Activated CD4-positive, alpha-beta memory T cell treated with anti-CD3 and anti-CD28 coated beads, Interleukin-2, amount 10 ng/mL, durations not matched to agents 7 days and 5 days (primary cell): ENCODE results near the gene RANGAP1. TPM values are rescaled to one million over a fixed set of nuclear protein-coding genes. Genes with fewer than 3 reads are reported as not detected.
"Not testable (repeated sequence)": the region's sequence is repeated elsewhere in the genome, so short reads cannot be mapped to it uniquely, and the experiment has no call there.

ENCODE experiments used
- CTCF ChIA-PET: fragments of 350-600 bp; sonication (Branson Sonifier 250); formaldehyde crosslinking; loops from one replicate; lab custom pipeline; 2021; ENCODE audit warnings: antibody characterized with exemption, inconsistent platforms; lab: Charles Lee
- POLR2A ChIA-PET: fragments of 350-600 bp; sonication (Branson Sonifier 250); formaldehyde crosslinking; loops from one replicate; lab custom pipeline; 2021; ENCODE audit warnings: antibody characterized with exemption; lab: Charles Lee
- DNase-seq: peaks from one replicate; pipeline ENCODE4 v3.0.0-alpha.2; 2020
- H3K27ac Mint-ChIP-seq: one replicate; pipeline ENCODE4 v1.8.0; 2021; ENCODE audit warnings: mild to moderate bottlenecking, mixed read lengths
- H3K27me3 Mint-ChIP-seq: one replicate; pipeline ENCODE4 v1.8.0; 2021; ENCODE audit warnings: mixed read lengths
- H3K36me3 Mint-ChIP-seq: one replicate; pipeline ENCODE4 v1.8.0; 2021; ENCODE audit warnings: low read depth, mixed read lengths
- H3K4me1 Mint-ChIP-seq: one replicate; pipeline ENCODE4 v1.8.0; 2021; ENCODE audit warnings: mixed read lengths
- H3K4me3 Mint-ChIP-seq: one replicate; pipeline ENCODE4 v1.8.0; 2021; ENCODE audit warnings: mild to moderate bottlenecking, mixed read lengths
- H3K9me3 Mint-ChIP-seq: one replicate; pipeline ENCODE4 v1.8.0; 2021; ENCODE audit warnings: mixed read lengths
- total RNA-seq, 2 experiments: library from RNA; stranded (reverse); gene quantifications; one replicate each; pipeline ENCODE4 v1.2.3, GENCODE V29; 2021

Gene RANGAP1
- total RNA-seq, 2 experiments from 2014 or later, result 98.7 to 99.7 TPM

DNA sequence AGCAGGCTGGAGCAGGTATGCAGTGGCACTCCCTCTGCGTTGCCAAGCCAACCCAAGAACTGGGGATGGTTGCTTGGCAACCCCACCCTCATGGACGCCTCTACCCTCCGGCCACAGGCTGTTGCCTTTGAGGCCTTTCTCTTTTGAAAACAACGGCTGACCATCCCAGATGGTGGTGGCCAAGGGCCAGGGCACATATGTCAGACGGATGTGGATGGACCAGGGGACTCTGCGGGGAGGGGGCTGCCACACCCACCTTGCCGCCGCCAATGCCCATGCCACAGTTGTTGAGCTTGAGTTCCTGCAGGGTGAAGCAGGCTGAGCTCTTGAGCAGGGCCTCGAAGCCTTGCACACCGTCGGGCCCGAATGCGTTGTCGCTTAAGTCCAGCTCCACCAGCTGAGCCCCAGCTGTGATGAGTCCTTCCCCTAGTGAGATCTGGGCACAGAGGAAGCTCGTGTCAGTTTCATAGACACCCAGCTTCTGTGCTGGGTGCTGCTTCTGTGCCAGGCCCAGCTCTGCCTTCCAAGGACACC is 21.5 kb downstream of the RANGAP1 start:
- CTCF ChIA-PET, result interaction anchor here (1.2 kb wide), 1 partner anchor 26 kb away, joined by 3 read pairs; no protein-coding TSS in a partner anchor
- Mint-ChIP-seq H3K9me3 (no peaks in the 10 kb centered on the region), H3K27ac (no peak overlapping the region), H3K27me3 (no peaks in the 10 kb centered on the region), H3K4me1 (peaks cover 1% of the 10 kb centered on the region), H3K36me3 (peaks cover 76% of the 10 kb centered on the region), H3K4me3 (no peak overlapping the region)
- DNase-seq, result no peak
- POLR2A ChIA-PET, result interaction anchor here (1.0 to 2.4 kb wide), 3 partner anchors 11 to 39 kb away, joined by 3 to 11 read pairs (median 7); partner anchors contain the start of gene RANGAP1

DNA sequence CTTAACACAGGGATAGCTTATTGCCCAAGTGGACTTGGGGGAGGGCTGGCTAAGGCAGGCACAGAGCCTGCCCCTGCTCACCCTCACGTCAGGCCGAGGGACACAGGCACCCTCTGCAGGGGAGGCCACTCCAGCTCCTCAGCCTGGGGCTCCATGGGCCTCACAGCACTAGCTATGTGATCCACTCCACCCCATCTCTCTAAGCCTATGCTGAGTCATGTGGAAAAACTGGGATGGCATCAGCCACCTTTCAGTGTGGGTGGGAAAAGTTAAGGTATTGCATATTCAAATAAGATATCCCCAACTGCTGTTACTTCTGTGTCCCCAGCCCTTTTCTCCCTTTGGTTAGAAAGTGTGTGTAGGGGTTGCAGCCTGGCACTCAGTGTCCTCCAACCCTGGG is 22.3 kb downstream of the RANGAP1 start:
- CTCF ChIA-PET, result interaction anchor here (0.5 kb wide), 1 partner anchor 52 kb away, joined by 3 read pairs; no protein-coding TSS in a partner anchor
- POLR2A ChIA-PET, result interaction anchor here (0.5 to 2.4 kb wide), 3 partner anchors 12 to 22 kb away, joined by 3 to 11 read pairs (median 3); partner anchors contain the start of gene RANGAP1
- Mint-ChIP-seq H3K4me1 (peaks cover 1% of the 10 kb centered on the region), H3K36me3 (peaks cover 77% of the 10 kb centered on the region), H3K9me3 (no peaks in the 10 kb centered on the region), H3K27me3 (no peaks in the 10 kb centered on the region), H3K27ac (no peak overlapping the region), H3K4me3 (no peak overlapping the region)
- DNase-seq, result no peak

DNA sequence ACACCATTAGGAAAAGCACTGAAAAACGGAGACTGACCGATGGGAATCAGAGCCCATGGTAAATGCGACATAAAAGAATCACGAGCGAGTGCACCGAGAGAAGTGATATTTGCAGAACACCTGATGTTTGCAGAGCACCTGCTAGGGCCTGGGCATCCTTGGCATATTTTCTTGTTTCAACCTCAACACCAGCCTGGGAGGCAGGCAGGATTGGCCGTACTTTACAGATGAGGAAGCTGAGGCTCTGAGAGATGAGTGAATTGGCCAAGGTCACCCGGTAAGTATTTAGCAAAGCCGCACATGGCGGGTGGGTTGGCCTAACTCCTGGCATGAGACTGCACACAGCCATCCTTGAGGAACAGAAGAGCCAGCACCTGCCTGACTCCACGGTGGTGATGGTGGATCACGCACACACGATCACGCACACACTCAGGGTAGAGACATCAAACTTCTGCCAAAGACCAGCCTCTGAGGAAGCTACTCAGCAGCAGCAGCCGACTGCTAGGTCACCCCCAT is 23.7 kb downstream of the RANGAP1 start:
- CTCF ChIA-PET, result no interaction called here
- DNase-seq, result no peak
- H3K27ac Mint-ChIP-seq, result no peak overlapping the region
- peaks cover 1% of the 10 kb centered on the region for H3K4me1 Mint-ChIP-seq
- peaks cover 80% of the 10 kb centered on the region for H3K36me3 Mint-ChIP-seq
- H3K27me3 Mint-ChIP-seq, result no peaks in the 10 kb centered on the region
- no peak overlapping the region for H3K4me3 Mint-ChIP-seq
- no peaks in the 10 kb centered on the region for H3K9me3 Mint-ChIP-seq
- POLR2A ChIA-PET, result interaction anchor here (2.4 kb wide), 1 partner anchor 13 kb away, joined by 11 read pairs; no protein-coding TSS in a partner anchor

DNA sequence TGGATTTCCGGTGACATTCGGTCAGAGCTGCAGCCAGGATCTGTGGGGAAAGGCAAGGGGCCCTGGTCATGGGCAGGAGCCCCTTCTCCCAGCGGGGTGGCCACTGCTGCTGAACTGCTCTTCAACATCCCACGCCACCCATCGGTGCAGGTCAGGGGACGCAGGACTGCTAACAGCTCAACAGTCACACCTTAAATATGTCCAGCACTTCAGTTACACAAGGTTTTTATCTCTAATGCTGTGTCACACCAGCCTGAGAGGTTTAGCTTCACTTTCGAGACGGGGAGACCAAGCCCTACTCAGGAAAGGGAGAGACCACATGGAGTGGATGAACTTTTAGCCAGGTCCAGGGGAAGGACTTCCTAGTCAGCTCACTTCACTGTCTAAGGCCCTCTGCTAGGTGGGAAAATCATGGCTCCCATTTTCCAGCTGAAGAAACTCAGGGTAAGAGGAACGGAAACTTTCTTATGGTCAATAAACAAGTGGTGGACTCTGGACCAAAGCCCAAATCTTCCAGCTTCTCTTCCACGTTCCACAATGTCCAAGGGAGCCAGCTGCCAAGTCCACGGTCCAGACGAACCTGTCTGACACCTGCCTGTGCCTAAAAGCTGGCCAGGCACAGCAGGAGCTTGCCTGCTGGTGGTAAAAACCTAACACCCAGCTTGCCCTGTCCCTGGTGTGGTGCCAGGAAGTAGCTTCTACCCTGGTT is 24.3 kb downstream of the RANGAP1 start:
- peaks cover 1% of the 10 kb centered on the region for H3K4me1 Mint-ChIP-seq
- CTCF ChIA-PET, result no interaction called here
- H3K36me3 Mint-ChIP-seq, result peaks cover 82% of the 10 kb centered on the region
- DNase-seq, result no peak
- POLR2A ChIA-PET, result no interaction called here
- H3K27ac Mint-ChIP-seq, result no peak overlapping the region
- no peaks in the 10 kb centered on the region for H3K9me3 Mint-ChIP-seq
- no peaks in the 10 kb centered on the region for H3K27me3 Mint-ChIP-seq
- no peak overlapping the region for H3K4me3 Mint-ChIP-seq

DNA sequence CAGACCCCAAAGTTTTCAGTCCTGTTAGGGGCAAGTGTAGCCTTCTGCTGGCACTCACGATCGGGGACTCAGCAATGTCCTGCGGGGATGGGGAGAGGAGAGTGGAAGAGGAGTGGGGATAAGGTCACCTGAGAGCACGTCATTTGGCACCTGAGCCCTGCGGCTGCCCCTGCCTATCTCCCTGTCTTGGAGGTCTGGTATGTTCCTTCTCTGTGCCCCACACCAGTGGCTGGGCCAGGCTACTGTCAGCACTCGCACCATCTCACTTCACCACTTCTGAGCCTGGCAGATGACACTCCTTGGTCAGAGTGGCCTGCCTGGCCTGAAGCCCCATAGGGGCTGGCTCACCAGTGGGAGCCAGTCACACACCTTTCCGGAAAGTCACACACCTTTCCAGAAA is 25.1 kb downstream of the RANGAP1 start:
- Mint-ChIP-seq H3K36me3 (peaks cover 80% of the 10 kb centered on the region), H3K4me3 (no peak overlapping the region), H3K4me1 (no peaks in the 10 kb centered on the region), H3K27me3 (no peaks in the 10 kb centered on the region), H3K27ac (no peak overlapping the region), H3K9me3 (no peaks in the 10 kb centered on the region)
- POLR2A ChIA-PET, result no interaction called here
- DNase-seq, result no peak
- CTCF ChIA-PET, result no interaction called here

DNA sequence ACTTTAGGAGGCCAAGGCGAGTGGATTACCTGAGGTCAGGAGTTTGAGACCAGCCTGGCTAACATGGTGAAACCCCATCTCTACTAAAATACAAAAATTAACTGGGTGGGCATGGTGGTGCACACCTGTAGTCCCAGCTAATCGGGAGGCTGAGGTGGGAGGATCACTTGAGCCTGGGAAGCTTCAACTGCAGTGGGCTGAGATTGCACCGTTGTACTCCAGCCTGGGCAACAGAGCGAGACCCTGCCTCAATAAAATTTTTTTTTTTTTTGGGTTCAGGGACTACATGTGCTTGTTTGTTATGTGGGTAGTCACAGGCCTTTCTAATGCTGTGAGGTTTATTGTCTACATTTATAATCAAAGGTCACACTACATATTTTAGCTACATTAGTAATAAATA is 26.2 kb downstream of the RANGAP1 start:
- H3K4me3 Mint-ChIP-seq, CTCF ChIA-PET, H3K9me3 Mint-ChIP-seq, POLR2A ChIA-PET, H3K4me1 Mint-ChIP-seq, H3K27me3 Mint-ChIP-seq, DNase-seq, H3K27ac Mint-ChIP-seq: not testable (repeated sequence)
- H3K36me3 Mint-ChIP-seq, result peaks cover 85% of the 10 kb centered on the region

DNA sequence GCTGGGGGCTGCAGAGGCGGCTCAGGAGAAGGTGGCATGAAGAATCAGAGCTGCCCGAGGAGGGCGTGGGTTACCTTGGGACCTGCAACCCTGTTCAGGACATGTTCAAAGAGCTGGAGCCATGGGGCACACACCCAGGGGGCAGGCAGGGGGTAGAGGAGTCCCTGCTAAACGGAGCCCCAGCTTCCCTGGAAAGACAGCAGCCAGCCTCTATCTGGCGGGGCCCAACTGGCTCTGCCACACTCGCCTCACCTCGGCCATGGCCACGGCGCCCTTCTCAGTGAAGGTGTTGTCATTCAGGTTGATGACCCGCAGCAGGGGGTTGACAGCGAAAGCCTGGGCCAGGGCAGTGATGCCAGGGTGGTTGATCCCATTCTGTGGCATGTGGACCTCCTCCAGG is 28.3 kb downstream of the RANGAP1 start:
- H3K4me1 Mint-ChIP-seq, result no peaks in the 10 kb centered on the region
- no peak for DNase-seq
- H3K27me3 Mint-ChIP-seq, result no peaks in the 10 kb centered on the region
- peaks cover 81% of the 10 kb centered on the region for H3K36me3 Mint-ChIP-seq
- ChIA-PET POLR2A (no interaction called here), CTCF (interaction anchor here (0.8 to 1.8 kb wide), 3 partner anchors 20 to 335 kb away, joined by 3 to 4 read pairs (median 3); no protein-coding TSS in a partner anchor)
- H3K27ac Mint-ChIP-seq, result no peak overlapping the region
- no peak overlapping the region for H3K4me3 Mint-ChIP-seq
- H3K9me3 Mint-ChIP-seq, result no peaks in the 10 kb centered on the region

DNA sequence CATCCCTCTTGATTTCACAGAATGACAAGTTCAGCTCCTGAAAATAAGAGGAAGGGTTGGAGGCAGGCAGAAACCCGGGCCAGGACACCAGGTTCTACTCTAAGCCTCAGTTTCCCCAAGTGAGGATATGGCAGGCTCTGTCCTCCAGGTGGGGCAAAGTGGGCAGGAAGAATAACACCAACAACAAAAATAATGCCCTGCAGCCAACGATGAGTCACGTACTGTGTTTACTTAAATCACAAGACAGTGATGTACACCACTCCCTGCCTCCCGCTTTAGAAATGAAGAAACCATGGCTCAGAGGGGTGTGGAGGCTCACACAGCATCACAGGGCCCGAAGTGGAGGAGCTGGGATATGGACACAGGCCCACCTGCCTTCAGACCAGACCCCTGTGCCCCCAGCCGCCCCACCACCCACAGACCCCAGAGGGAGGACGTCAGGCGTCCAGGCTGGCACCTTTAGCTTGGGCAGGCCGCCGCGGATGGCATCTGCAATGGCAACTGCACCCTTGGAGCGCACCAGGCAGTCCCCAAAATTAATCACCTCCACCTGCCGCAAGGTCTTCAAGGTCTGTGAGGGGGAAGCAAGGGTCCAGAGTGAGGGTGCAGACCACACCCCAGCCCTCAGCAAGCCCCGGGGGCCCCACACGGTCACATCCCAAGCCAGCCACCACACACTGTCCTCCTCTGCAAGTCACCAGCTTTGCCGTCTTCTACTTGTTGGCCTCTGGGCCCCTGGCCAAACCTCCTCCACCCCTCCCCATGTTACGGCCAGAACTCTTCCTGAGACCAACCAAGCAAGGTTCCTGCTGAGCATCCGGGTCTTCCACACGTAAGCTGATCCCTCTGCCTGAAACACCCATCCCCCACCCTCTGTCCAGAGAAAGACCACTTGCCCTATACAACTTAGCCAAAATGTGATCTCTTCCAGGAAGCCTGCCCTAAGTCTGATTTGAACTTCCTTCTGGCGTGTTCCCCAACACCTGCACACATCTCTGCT is 29.4 kb downstream of the RANGAP1 start:
- H3K27ac Mint-ChIP-seq, result no peak overlapping the region
- H3K27me3 Mint-ChIP-seq, result no peaks in the 10 kb centered on the region
- H3K9me3 Mint-ChIP-seq, result no peaks in the 10 kb centered on the region
- H3K4me3 Mint-ChIP-seq, result no peak overlapping the region
- H3K4me1 Mint-ChIP-seq, result no peaks in the 10 kb centered on the region
- H3K36me3 Mint-ChIP-seq, result peaks cover 81% of the 10 kb centered on the region
- no peak for DNase-seq
- ChIA-PET CTCF (interaction anchor here (1.3 to 1.8 kb wide), 2 partner anchors 19 to 334 kb away, joined by 3 to 4 read pairs; no protein-coding TSS in a partner anchor), POLR2A (interaction anchor here (0.9 kb wide), 1 partner anchor 29 kb away, joined by 4 read pairs; the partner anchor contains the start of gene RANGAP1)

DNA sequence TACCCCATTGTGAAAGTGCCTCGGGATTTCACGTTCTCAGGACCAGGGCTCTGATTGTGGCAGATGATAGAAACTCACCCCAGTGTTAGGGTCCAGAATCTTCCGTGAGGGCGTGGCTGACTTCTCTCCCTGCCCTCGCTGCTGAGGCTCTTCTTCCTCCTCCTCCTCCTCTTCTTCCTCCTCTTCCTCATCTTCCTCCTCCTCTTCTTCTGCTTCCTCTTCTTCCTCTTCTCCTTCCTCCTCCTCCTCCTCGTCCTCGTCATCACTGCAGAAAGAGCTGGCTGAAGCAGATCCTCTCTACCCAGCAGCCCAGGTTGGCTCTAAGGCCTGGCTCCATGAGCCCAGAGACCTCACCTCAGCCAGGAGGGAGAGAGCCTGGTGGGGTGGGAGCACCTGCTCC is 31.8 kb downstream of the RANGAP1 start:
- Mint-ChIP-seq H3K9me3 (no peaks in the 10 kb centered on the region), H3K27me3 (no peaks in the 10 kb centered on the region), H3K4me1 (no peaks in the 10 kb centered on the region), H3K36me3 (peaks cover 84% of the 10 kb centered on the region), H3K4me3 (no peak overlapping the region), H3K27ac (no peak overlapping the region)
- ChIA-PET CTCF (interaction anchor here (1.1 kb wide), 1 partner anchor 9 kb away, joined by 3 read pairs; no protein-coding TSS in a partner anchor), POLR2A (no interaction called here)
- no peak for DNase-seq

DNA sequence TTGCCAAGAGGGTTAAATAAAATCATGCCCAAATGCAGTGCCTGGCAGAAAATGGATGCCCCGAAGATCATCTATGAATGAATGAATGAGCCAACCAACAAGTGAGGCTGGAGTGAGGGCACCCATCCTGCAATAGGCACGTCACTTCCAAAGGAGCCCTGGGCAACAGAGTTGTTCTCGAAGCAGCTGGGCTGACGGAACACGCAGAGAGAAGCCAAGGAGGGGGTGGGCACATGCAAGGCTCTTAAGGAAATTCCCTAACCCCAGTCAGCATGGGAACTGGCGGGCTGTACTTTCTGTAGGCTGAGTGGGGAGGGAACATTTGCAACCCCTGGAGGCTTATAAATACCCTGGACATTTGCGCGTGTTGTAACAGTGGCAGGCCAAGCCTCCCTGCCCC is 33.6 kb downstream of the RANGAP1 start:
- no peak for DNase-seq
- H3K27ac Mint-ChIP-seq, result no peak overlapping the region
- H3K9me3 Mint-ChIP-seq, result no peaks in the 10 kb centered on the region
- ChIA-PET POLR2A (interaction anchor here (0.9 to 1.3 kb wide), 2 partner anchors 11 to 13 kb away, joined by 3 read pairs; partner anchors contain the start of gene CHADL), CTCF (interaction anchor here (0.7 kb wide), 1 partner anchor 15 kb away, joined by 3 read pairs; no protein-coding TSS in a partner anchor)
- H3K4me3 Mint-ChIP-seq, result no peak overlapping the region
- H3K36me3 Mint-ChIP-seq, result peaks cover 73% of the 10 kb centered on the region
- H3K4me1 Mint-ChIP-seq, result no peaks in the 10 kb centered on the region
- no peaks in the 10 kb centered on the region for H3K27me3 Mint-ChIP-seq

DNA sequence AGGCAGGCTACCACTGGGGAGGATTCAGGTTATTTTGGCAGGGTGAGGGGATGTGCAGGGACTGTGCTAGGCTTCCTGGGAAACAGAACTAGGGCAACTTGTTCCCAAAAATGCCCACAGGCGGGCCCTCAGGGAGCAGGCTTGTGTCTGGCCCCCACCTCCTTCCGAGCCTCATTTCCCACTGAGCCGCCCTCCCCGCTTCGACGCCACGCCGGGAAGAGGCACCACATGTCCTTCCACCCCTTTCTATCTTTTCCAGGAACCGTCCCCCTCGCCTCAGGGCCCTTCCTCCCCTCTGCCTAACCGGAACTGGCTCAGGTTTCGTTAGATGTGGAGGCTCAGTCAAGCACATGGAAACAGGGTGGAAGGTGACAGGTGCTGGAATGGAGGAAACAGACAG is 35.9 kb downstream of the RANGAP1 start:
- POLR2A ChIA-PET, result no interaction called here
- Mint-ChIP-seq H3K27ac (no peak overlapping the region), H3K27me3 (no peaks in the 10 kb centered on the region), H3K9me3 (no peaks in the 10 kb centered on the region), H3K4me1 (no peaks in the 10 kb centered on the region), H3K4me3 (no peak overlapping the region), H3K36me3 (peaks cover 60% of the 10 kb centered on the region)
- DNase-seq, result no peak
- CTCF ChIA-PET, result no interaction called here

DNA sequence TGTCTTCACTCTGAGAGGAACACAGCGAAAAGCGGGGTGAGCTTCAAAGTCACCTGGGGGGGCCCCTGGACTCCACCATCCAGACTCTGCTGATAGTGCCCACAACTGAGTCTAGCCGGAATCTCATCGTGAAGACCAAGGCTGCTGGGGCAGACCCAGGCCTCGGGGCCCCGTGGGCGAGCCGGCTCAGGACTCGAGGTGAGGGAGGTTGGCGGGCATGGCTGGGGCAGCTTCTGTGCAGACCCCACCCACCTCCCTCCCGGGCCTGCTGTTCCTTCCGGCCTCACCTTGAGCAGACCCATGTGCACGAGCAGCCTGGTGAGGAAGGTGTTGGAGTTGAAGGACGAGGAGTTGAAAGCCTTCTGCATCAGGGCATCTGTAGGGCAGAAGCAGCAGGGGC is 36.5 kb downstream of the RANGAP1 start:
- no peaks in the 10 kb centered on the region for H3K9me3 Mint-ChIP-seq
- no peaks in the 10 kb centered on the region for H3K4me1 Mint-ChIP-seq
- no peak overlapping the region for H3K4me3 Mint-ChIP-seq
- peaks cover 61% of the 10 kb centered on the region for H3K36me3 Mint-ChIP-seq
- H3K27me3 Mint-ChIP-seq, result no peaks in the 10 kb centered on the region
- CTCF ChIA-PET, result no interaction called here
- POLR2A ChIA-PET, result no interaction called here
- DNase-seq, result no peak
- no peak overlapping the region for H3K27ac Mint-ChIP-seq
